GOT3 (cell line): ENCODE results near the gene SESN1.
A peak's percentile ranks its signal among the peaks of the same experiment; 100 is the strongest.
"Not testable (repeated sequence)": the region's sequence is repeated elsewhere in the genome, so short reads cannot be mapped to it uniquely, and the experiment has no call there.

Experiments
- DNase-seq: peaks from one replicate; lab custom pipeline; 2025; ENCODE audit warnings: mixed read lengths; lab: John Stamatoyannopoulos, UW

SESN1 gene

GRCh38 chr6:109094416-109095035, at the start of gene SESN1:
TSS of gene SESN1 (minus strand) at chr6:109094846. CDS start at chr6:109094073, 773 bp downstream.
- peak; percentile 90 for DNase-seq

GRCh38 chr6:109143191-109143590, 48.5 kb upstream of the SESN1 start:
- DNase-seq, result no peak

GRCh38 chr6:109142067-109142466, 47.4 kb upstream of the SESN1 start:
- not testable (repeated sequence) for DNase-seq

GRCh38 chr6:109139109-109139508, 44.5 kb upstream of the SESN1 start:
- DNase-seq, result no peak

GRCh38 chr6:109136530-109136929, 41.9 kb upstream of the SESN1 start:
- not testable (repeated sequence) for DNase-seq

- DNase-seq, result not testable (repeated sequence)
Observed at GRCh38 chr6:109136039-109136438, 41.4 kb upstream of the SESN1 start.

- DNase-seq, result not testable (repeated sequence)
Observed at GRCh38 chr6:109135600-109135999, 41.0 kb upstream of the SESN1 start.

- DNase-seq, result no peak
Observed at GRCh38 chr6:109130065-109130464, 35.4 kb upstream of the SESN1 start.

GRCh38 chr6:109125504-109125903, 30.9 kb upstream of the SESN1 start:
- DNase-seq, result no peak

- DNase-seq, result no peak
Observed at GRCh38 chr6:109124219-109124618, 29.6 kb upstream of the SESN1 start.

GRCh38 chr6:109121411-109121810, 26.8 kb upstream of the SESN1 start:
- DNase-seq, result no peak

GRCh38 chr6:109118871-109119354, 24.3 kb upstream of the SESN1 start:
- no peak for DNase-seq

GRCh38 chr6:109118337-109118736, 23.7 kb upstream of the SESN1 start:
- no peak for DNase-seq

- no peak for DNase-seq
Observed at GRCh38 chr6:109117346-109118035, 22.8 kb upstream of the SESN1 start.

GRCh38 chr6:109112663-109113062, 18.0 kb upstream of the SESN1 start:
- not testable (repeated sequence) for DNase-seq

- DNase-seq, result not testable (repeated sequence)
Observed at GRCh38 chr6:109109663-109110062, 15.0 kb upstream of the SESN1 start.

GRCh38 chr6:109105681-109106080, 11.0 kb upstream of the SESN1 start:
- no peak for DNase-seq

GRCh38 chr6:109104512-109104911, 9.9 kb upstream of the SESN1 start:
- no peak for DNase-seq

GRCh38 chr6:109103942-109104341, 9.3 kb upstream of the SESN1 start:
- DNase-seq, result no peak

- DNase-seq, result no peak
Observed at GRCh38 chr6:109102762-109103161, 8.1 kb upstream of the SESN1 start.

- no peak for DNase-seq
Observed at GRCh38 chr6:109097661-109098060, 3.0 kb upstream of the SESN1 start.

GRCh38 chr6:109096208-109096607, 1.6 kb upstream of the SESN1 start:
- DNase-seq, result no peak

- no peak for DNase-seq
Observed at GRCh38 chr6:109095835-109096084, 1.1 kb upstream of the SESN1 start.
